Left ventricle myocardium inferior (tissue), 1 donor: ENCODE results near the gene PTPRG. TPM values are rescaled to one million over a fixed set of nuclear protein-coding genes. Genes with fewer than 3 reads are reported as not detected.

ENCODE experiments used
- DNase-seq: peaks from one replicate; pipeline ENCODE4 v3.0.0-alpha.2; 2020
- H3K27ac ChIP-seq: fragments of 200-600 bp; replicated peaks from 2 replicates; pipeline ENCODE4 v1.8.0; 2021
- H3K27me3 ChIP-seq: fragments of 200-600 bp; 2 replicates; pipeline ENCODE4 v1.8.0; 2021; ENCODE audit warnings: low read depth
- H3K36me3 ChIP-seq: fragments of 200-600 bp; 2 replicates; pipeline ENCODE4 v1.8.0; 2021
- H3K4me1 ChIP-seq: fragments of 200-600 bp; 2 replicates; pipeline ENCODE4 v1.8.0; 2021
- H3K4me3 ChIP-seq: fragments of 200-600 bp; 2 replicates; pipeline ENCODE4 v1.8.0; 2021; ENCODE audit warnings: mild to moderate bottlenecking, moderate library complexity
- H3K9me3 ChIP-seq: fragments of 200-600 bp; replicated peaks from 2 replicates; pipeline ENCODE4 v1.8.0; 2021
- intact Hi-C: fragments of 100-400 bp; cut with micrococcal nuclease; formaldehyde crosslinking; loops from one replicate; pipeline ENCODE4 v1.11.0; 2022
- total RNA-seq: library from RNA; stranded (reverse); fragmentation: NEBNext Ultra II Directional; extraction: Animal tissue kit (Norgen Biotek cat#: 25700); gene quantifications from one replicate; pipeline ENCODE4 v1.2.1, GENCODE V29; 2021
- TF ChIP-seq, protein P1 (sequence below): fragments of 200-600 bp; IDR thresholded peaks from 2 replicates; pipeline ENCODE4 v1.8.0; 2021; ENCODE audit warnings: antibody characterized with exemption, mild to moderate bottlenecking, borderline replicate concordance
- donor health status: DM: no; HTN: yes; CAD: no; lungs with severe emphysema.

The PTPRG gene
- total RNA-seq, 1 donor from 2014 or later, result 29.6 TPM

DNA sequence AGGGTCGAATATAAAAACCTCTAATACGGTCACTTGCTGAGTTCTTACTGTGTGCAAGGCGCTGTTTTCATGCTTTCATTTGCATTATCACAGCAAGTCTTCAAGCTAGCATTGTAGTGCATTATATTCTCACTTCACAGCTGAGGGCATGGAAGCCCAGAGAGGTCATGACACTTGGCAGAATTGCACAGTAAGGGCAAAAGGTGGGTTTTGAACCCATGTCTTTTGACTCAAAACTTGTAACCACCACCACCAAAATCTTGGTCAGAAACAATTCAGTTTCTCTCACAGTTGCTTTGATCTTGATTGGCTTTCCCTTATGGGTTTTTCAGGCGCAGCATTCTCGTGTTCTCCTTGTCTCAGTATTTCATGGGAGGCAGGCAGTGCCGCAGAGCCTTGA is 371.1 kb downstream of the PTPRG start:
- Histone ChIP-seq H3K4me1 (peaks cover 41% of the 10 kb centered on the region), H3K9me3 (no peaks in the 10 kb centered on the region), H3K4me3 (no peak overlapping the region), H3K27ac (peak overlapping the region; percentile 6), H3K27me3 (no peaks in the 10 kb centered on the region), H3K36me3 (peaks cover 8% of the 10 kb centered on the region)
- TF ChIP-seq, protein P1, sequence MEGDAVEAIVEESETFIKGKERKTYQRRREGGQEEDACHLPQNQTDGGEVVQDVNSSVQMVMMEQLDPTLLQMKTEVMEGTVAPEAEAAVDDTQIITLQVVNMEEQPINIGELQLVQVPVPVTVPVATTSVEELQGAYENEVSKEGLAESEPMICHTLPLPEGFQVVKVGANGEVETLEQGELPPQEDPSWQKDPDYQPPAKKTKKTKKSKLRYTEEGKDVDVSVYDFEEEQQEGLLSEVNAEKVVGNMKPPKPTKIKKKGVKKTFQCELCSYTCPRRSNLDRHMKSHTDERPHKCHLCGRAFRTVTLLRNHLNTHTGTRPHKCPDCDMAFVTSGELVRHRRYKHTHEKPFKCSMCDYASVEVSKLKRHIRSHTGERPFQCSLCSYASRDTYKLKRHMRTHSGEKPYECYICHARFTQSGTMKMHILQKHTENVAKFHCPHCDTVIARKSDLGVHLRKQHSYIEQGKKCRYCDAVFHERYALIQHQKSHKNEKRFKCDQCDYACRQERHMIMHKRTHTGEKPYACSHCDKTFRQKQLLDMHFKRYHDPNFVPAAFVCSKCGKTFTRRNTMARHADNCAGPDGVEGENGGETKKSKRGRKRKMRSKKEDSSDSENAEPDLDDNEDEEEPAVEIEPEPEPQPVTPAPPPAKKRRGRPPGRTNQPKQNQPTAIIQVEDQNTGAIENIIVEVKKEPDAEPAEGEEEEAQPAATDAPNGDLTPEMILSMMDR, result no peak
- intact Hi-C loops, result no loop called here
- no peak for DNase-seq

DNA sequence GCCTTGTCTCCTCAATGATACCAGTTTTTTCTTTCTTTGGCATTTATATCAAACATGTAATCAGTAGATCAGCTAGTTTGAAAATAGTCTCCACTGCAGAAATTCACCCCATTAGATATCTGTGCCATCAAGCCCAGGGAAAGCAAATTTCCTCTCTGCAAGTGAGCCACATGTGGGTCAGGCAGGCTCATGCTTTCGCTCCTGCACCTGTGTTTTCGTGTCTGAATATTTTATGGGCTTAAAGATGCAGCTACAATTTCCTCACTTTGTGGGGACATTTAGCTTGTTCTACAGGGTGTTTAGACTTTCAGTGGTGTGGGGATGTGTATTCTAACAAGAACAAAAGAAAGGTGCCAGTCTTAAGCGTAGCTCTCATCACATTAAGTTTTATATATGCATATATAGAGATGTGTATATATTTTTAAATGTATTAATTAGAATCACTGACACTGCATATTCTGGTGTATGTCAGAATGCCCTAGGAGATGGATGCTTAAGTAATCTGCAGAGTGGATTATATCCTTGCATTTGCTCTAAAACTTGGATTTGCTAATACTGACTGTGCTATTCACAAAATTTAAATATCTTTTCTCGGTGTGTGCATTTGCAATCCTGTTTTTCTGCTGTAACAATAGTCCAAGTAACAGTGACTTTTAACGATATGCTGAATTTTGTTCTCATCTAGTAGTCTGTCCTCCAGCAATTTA is 372.6 kb downstream of the PTPRG start:
- Histone ChIP-seq H3K27me3 (no peaks in the 10 kb centered on the region), H3K4me3 (no peak overlapping the region), H3K27ac (no peak overlapping the region), H3K9me3 (no peaks in the 10 kb centered on the region), H3K4me1 (peaks cover 30% of the 10 kb centered on the region), H3K36me3 (peaks cover 8% of the 10 kb centered on the region)
- TF ChIP-seq, protein P1, result no peak
- no peak for DNase-seq
- intact Hi-C loops, result no loop called here

DNA sequence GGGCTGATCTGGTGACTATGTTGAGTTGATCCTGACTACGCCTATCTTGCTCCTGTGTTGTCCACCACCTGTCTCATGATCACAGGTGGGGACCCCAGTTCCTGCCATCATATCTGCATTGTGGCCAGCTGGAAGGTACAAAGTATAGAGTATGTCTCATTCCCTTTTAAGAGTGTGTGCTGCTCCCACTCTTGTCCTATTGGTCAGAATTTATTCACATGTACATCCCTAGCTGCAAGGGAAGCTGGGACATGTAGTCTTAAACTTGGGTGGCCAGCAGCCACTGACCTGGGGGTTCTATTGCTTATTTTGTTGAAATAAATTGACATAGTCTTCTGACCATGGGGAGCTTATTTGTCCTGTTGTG is 373.1 kb downstream of the PTPRG start:
- H3K36me3 ChIP-seq, result peaks cover 8% of the 10 kb centered on the region

DNA sequence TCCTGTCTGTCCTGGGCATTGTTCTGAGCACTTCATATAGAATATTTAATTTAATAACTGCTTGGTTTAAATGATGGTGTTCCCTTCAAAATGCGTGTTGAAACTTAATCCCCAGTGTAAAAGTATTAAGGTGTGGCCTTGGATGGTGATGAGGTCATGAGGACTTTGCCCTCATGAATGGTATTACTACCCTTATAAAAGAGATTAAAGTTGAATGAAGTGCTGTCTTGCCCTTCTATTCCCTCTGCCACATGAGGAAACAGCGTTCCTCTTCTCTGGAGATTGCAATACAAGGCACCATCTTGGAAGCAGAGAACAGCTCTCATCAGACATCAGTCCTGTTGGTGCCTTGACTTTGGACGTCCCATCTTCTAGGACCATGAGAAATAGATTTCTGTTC is 374.4 kb downstream of the PTPRG start:
- no peak for DNase-seq
- no peaks in the 10 kb centered on the region for H3K27me3 ChIP-seq
- H3K36me3 ChIP-seq, result peaks cover 8% of the 10 kb centered on the region
- intact Hi-C loops, result no loop called here
- TF ChIP-seq, protein P1, result no peak
- no peak overlapping the region for H3K27ac ChIP-seq
- peaks cover 29% of the 10 kb centered on the region for H3K4me1 ChIP-seq
- no peak overlapping the region for H3K4me3 ChIP-seq
- H3K9me3 ChIP-seq, result no peaks in the 10 kb centered on the region

More for the DNA sequence above, 373.1 kb downstream of the PTPRG start:
- TF ChIP-seq, protein P1, result no peak
- Histone ChIP-seq H3K27ac (no peak overlapping the region), H3K9me3 (no peaks in the 10 kb centered on the region), H3K4me1 (peaks cover 30% of the 10 kb centered on the region), H3K27me3 (no peaks in the 10 kb centered on the region), H3K4me3 (no peak overlapping the region)
- DNase-seq, result no peak
- intact Hi-C loops, result no loop called here

DNA sequence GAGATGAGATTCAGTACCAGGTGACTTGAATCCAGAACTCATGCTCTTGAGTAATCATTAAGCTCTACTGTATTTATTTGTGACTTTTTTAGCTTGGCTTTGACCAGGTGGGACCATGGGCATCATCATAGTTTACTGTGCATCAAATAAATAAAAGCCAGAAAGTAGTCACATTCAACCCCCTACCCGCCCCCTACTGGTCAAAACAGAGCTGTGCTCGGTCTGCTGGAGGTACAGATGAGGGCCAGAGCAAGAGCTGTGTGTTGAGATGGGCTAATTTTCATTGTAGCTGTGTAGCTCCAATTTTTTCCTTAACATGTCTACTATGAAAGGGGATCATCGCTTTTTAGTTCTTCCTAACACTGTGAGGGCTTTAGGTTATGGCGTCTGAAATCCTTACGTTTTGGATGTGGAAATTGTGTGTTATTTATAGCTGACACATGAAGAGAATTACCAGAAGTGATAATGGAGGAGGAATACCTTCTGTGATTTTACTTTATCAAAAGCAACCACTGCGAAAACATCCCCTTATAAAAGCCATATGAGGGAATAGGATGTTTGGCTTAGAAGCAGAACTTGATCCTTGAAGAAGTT is 375.1 kb downstream of the PTPRG start:
- TF ChIP-seq, protein P1, result peak; percentile 50
- H3K36me3 ChIP-seq, result peaks cover 8% of the 10 kb centered on the region
- intact Hi-C loops, result no loop called here
- peaks cover 29% of the 10 kb centered on the region for H3K4me1 ChIP-seq
- H3K27me3 ChIP-seq, result no peaks in the 10 kb centered on the region
- H3K27ac ChIP-seq, result no peak overlapping the region
- no peak overlapping the region for H3K4me3 ChIP-seq
- DNase-seq, result no peak
- H3K9me3 ChIP-seq, result no peaks in the 10 kb centered on the region
